K562 (cell line): Measurements from ENCODE around the gene PANX1. TPM values are rescaled to one million over a fixed set of nuclear protein-coding genes. Genes with fewer than 3 reads are reported as not detected.

ENCODE experiments used
- ATAC-seq: fragments of 200-7000 bp; cut with Tn5 transposase; 3 replicates; pipeline ENCODE4 v1.9.1; 2020; ENCODE audit warnings: moderate library complexity
- BruUV-seq: library from RNA; stranded (reverse); fragments of 400-500 nt; replicated peaks from 2 replicates; lab custom pipeline; 2021; lab: Mats Ljungman, UMichigan
- CTCF ChIA-PET: fragments of 300-600 bp; formaldehyde crosslinking; extraction: SDS; loops from one replicate; lab custom pipeline; 2021; ENCODE audit warnings: low intra/inter-chr PET ratio; lab: Yijun Ruan, JAX
- POLR2A ChIA-PET: fragments of 300-600, 350-650 bp; sonication (Branson Sonifier 250); formaldehyde crosslinking; extraction: SDS; loops from one replicate; lab custom pipeline; 2021; ENCODE audit warnings: antibody characterized with exemption, inconsistent platforms; lab: Yijun Ruan, JAX
- DNase-seq, 4 experiments: peaks; one replicate each; pipeline versions ENCODE4 v3.0.0 to v3.0.0-alpha.2; 2011 to 2018; ENCODE audit warnings: low spot score in 3 of 4, mixed read lengths in 3 of 4; ENCODE audit errors: extremely low read depth in 1 of 4
- FAIRE-seq: peaks from 2 replicates; lab custom pipeline; 2011; peaks lifted over from hg19 to GRCh38; lab: Jason Lieb, UNC
- H2AFZ ChIP-seq: 2 replicates; pipeline ENCODE4 v1.6.0; 2011; ENCODE audit warnings: low read depth, low read length, control low read depth, inconsistent platforms
- H3K27ac ChIP-seq: fragments of 200-600 bp; 3 replicates; pipeline ENCODE4 v1.8.0; 2011; ENCODE audit warnings: low read depth, mild to moderate bottlenecking, control low read depth, inconsistent platforms, low read length, moderate library complexity, mixed read lengths; ENCODE audit errors: extremely low read depth
- H3K27me3 ChIP-seq, 2 experiments: fragments of 300-600 bp in 1 of 2; 2 replicates in 1 of 2; 3 replicates in 1 of 2; pipeline versions ENCODE4 v1.6.0 to v1.8.0; 2011; ENCODE audit warnings: inconsistent platforms in 2 of 2, low read length in 2 of 2, mild to moderate bottlenecking in 1 of 2, mixed read lengths in 1 of 2, moderate library complexity in 1 of 2; ENCODE audit not compliant: control insufficient read depth in 2 of 2, insufficient read depth in 2 of 2
- H3K36me3 ChIP-seq: fragments of 300-600 bp; 3 replicates; pipeline ENCODE4 v1.8.0; 2011; ENCODE audit warnings: mild to moderate bottlenecking, low read length, inconsistent platforms; ENCODE audit not compliant: control insufficient read depth, insufficient read depth
- H3K4me1 ChIP-seq, 2 experiments: fragments of 200-600 bp in 1 of 2; replicated peaks in 1 of 2; 2 replicates in 1 of 2; 3 replicates in 1 of 2; pipeline versions ENCODE4 v1.5.1 to v1.8.0; 2011; ENCODE audit warnings: inconsistent platforms in 2 of 2, low read length in 2 of 2, mild to moderate bottlenecking in 1 of 2, mixed read lengths in 1 of 2, moderate library complexity in 1 of 2; ENCODE audit not compliant: control insufficient read depth in 2 of 2, insufficient read depth in 2 of 2
- H3K4me2 ChIP-seq: 2 replicates; pipeline ENCODE4 v1.6.1; 2011; ENCODE audit warnings: low read length, control low read depth, inconsistent platforms, mixed read lengths; ENCODE audit not compliant: insufficient read depth
- H3K4me3 ChIP-seq: fragments of 200-600 bp; sonication (generic), shearing (Covaris generic); 2 replicates; pipeline ENCODE4 v1.5.1; 2016; ENCODE audit warnings: control low read depth, inconsistent platforms
- H3K79me2 ChIP-seq: fragments of 200-600 bp; 3 replicates; pipeline ENCODE4 v1.8.0; 2011; ENCODE audit warnings: low read length, inconsistent platforms; ENCODE audit not compliant: control insufficient read depth, insufficient read depth
- H3K9ac ChIP-seq, 2 experiments: 2 replicates each; pipeline versions ENCODE4 v1.6.0 to v1.6.1; 2011; ENCODE audit warnings: low read depth in 2 of 2, low read length in 2 of 2, control low read depth in 1 of 2, inconsistent platforms in 1 of 2, mild to moderate bottlenecking in 1 of 2, mixed read lengths in 1 of 2; ENCODE audit not compliant: insufficient read depth in 1 of 2
- H3K9me1 ChIP-seq: one replicate; pipeline ENCODE4 v1.6.0; 2011; ENCODE audit warnings: inconsistent platforms, mild to moderate bottlenecking, low read length, moderate library complexity; ENCODE audit not compliant: control insufficient read depth, insufficient read depth
- H3K9me3 ChIP-seq: replicated peaks from 2 replicates; pipeline ENCODE4 v1.5.1; 2011; ENCODE audit warnings: low read depth, low read length, inconsistent platforms; ENCODE audit not compliant: control insufficient read depth, insufficient read depth
- H4K20me1 ChIP-seq: replicated peaks from 2 replicates; pipeline ENCODE4 v1.6.1; 2011; ENCODE audit warnings: low read length, inconsistent platforms, mixed read lengths; ENCODE audit not compliant: control insufficient read depth, insufficient read depth
- CREB3L1 ChIP-seq: fragments of 450-650 bp; IDR thresholded peaks from 2 replicates; pipeline ENCODE4 v1.6.1; 2014; ENCODE audit warnings: low read depth, mild to moderate bottlenecking, moderate library complexity, borderline replicate concordance
- E4F1 ChIP-seq: fragments of 250-450 bp; sonication (Bioruptor Pico); IDR thresholded peaks from 2 replicates; pipeline ENCODE4 v1.5.0; 2021; ENCODE audit warnings: mild to moderate bottlenecking, borderline replicate concordance
- FOXK2 ChIP-seq, 2 experiments: fragments of 450-650 bp; IDR thresholded peaks in 1 of 2; conservative IDR thresholded peaks in 1 of 2; 2 replicates each; pipeline ENCODE4 v1.6.1; 2016; ENCODE audit warnings: low read depth in 2 of 2, mild to moderate bottlenecking in 1 of 2
- HNRNPK ChIP-seq: fragments of 200-400 bp; formaldehyde crosslinking; IDR thresholded peaks from one replicate; pipeline ENCODE4 v1.6.1; 2018; ENCODE audit warnings: mild to moderate bottlenecking, low read depth, low read length; ENCODE audit not compliant: poor library complexity, severe bottlenecking
- HNRNPL ChIP-seq: fragments of 200-400 bp; formaldehyde crosslinking; IDR thresholded peaks from 2 replicates; pipeline ENCODE4 v1.6.1; 2017; ENCODE audit warnings: low read depth, mild to moderate bottlenecking, low read length
- MBD2 ChIP-seq: sonication (generic); IDR thresholded peaks from 2 replicates; pipeline ENCODE4 v1.6.1; 2016; ENCODE audit warnings: low read depth, borderline replicate concordance
- MITF ChIP-seq: IDR thresholded peaks from 2 replicates; pipeline ENCODE4 v1.6.1; 2014; ENCODE audit warnings: antibody characterized with exemption
- NKRF ChIP-seq: fragments of 450-650 bp; IDR thresholded peaks from 2 replicates; pipeline ENCODE4 v1.6.1; 2016; ENCODE audit warnings: borderline replicate concordance
- PURB ChIP-seq: sonication (generic); formaldehyde crosslinking; IDR thresholded peaks from 2 replicates; pipeline ENCODE4 v1.9.0; 2021; ENCODE audit warnings: low read depth, mild to moderate bottlenecking, missing genetic modification reagents
- RBM22 ChIP-seq: fragments of 200-400 bp; formaldehyde crosslinking; IDR thresholded peaks from 2 replicates; pipeline ENCODE4 v1.6.1; 2018; ENCODE audit warnings: low read length, low read depth; ENCODE audit not compliant: poor library complexity, severe bottlenecking
- TAF15 ChIP-seq: fragments of 200-400 bp; formaldehyde crosslinking; IDR thresholded peaks from 2 replicates; pipeline ENCODE4 v1.6.1; 2017; ENCODE audit warnings: mild to moderate bottlenecking, low read depth, low read length, moderate library complexity
- TEAD4 ChIP-seq, 2 experiments: sonication (generic) in 1 of 2; formaldehyde crosslinking in 1 of 2; IDR thresholded peaks; 2 replicates each; pipeline versions ENCODE4 v1.6.1 to v1.8.0; 2012 to 2022; ENCODE audit warnings: borderline replicate concordance in 1 of 2, inconsistent platforms in 1 of 2, low read length in 1 of 2, mild to moderate bottlenecking in 1 of 2, missing genetic modification reagents in 1 of 2
- THRAP3 ChIP-seq: fragments of 450-650 bp; IDR thresholded peaks from 2 replicates; pipeline ENCODE4 v1.6.1; 2016; ENCODE audit warnings: mild to moderate bottlenecking, inconsistent platforms, borderline replicate concordance
- ZNF165 ChIP-seq: fragments of 250-450 bp; sonication (Bioruptor Pico); IDR thresholded peaks from 2 replicates; pipeline ENCODE4 v1.4.0; 2020; ENCODE audit warnings: borderline replicate concordance
- WGBS: fragments of 100-300 bp; shearing (Covaris generic); methylation state at CpG from one replicate; pipeline ENCODE4 v1.1.6; 2016; ENCODE audit warnings: low coverage, mixed read lengths; ENCODE audit not compliant: insufficient coverage; ENCODE audit errors: missing lambda C conversion rate; 5-methylcytosine and 5-hydroxymethylcytosine counted together
- in situ Hi-C: fragments of 300-500 bp; cut with MboI; formaldehyde crosslinking; loops from 4 replicates; pipeline ENCODE4 v1.15.0; 2018; ENCODE audit warnings: inconsistent platforms, mixed read lengths
- intact Hi-C: fragments of 100-400 bp; cut with micrococcal nuclease; formaldehyde crosslinking; loops from 2 replicates; pipeline ENCODE4 v1.14.2; 2022
- polyA plus RNA-seq, 8 experiments: library from polyadenylated mRNA; depleted of rRNA in 4 of 8; stranded (reverse) in 5 of 8; unstranded in 3 of 8; fragments of >200 nt; fragmentation: Nextera tagmentation in 2 of 8; fragmentation: Illumina TruSeq in 1 of 8; extraction: Ambion mirVana in 2 of 8; extraction: Trizol in 1 of 8; gene quantifications; 2 replicates each; pipeline versions ENCODE4 v1.2.1 to v1.2.3, GENCODE V29; 2011 to 2014; ENCODE audit warnings: inconsistent platforms in 1 of 8, missing spikeins in 1 of 8
- total RNA-seq, 7 experiments: library from RNA; depleted of rRNA in 6 of 7; stranded (reverse); fragments of >200 nt in 6 of 7; fragmentation: Illumina TruSeq in 2 of 7; extraction: Trizol in 2 of 7; gene quantifications; 2 replicates each; pipeline versions ENCODE4 v1.2.1 to v1.2.3, GENCODE V29; 2011 to 2021; ENCODE audit warnings: low replicate concordance in 1 of 7

PANX1 gene
- total and polyA plus RNA-seq, 9 of the 15 experiments (the other 6 are each of a cell fraction or from before 2014, with no cell fraction given) = 1.9 to 14.8 (median 10.1) TPM

GRCh38 chr11:94194712-94195111, 66.1 kb downstream of the PANX1 start:
- Histone ChIP-seq H3K36me3 (no peaks in the 10 kb centered on the region), H2AFZ (no peak overlapping the region), H3K27ac (no peak overlapping the region), H4K20me1 (no peaks in the 10 kb centered on the region), H3K9me3 (no peaks in the 10 kb centered on the region), H3K79me2 (no peaks in the 10 kb centered on the region), H3K4me2 (no peak overlapping the region), H3K4me1 (0 out of 5 replicates have a peak, but pooled peaks cover 0 to 2% of the 10 kb centered on the region in 2 experiments), H3K4me3 (no peak overlapping the region), H3K27me3 (peaks cover 11 to 23% of the 10 kb centered on the region in 2 experiments; a peak in 4 of 5 replicates), H3K9me1 (no peaks in the 10 kb centered on the region), H3K9ac (no peak overlapping the region)
- in situ Hi-C loops = no loop called here
- FAIRE-seq = no peak
- CTCF ChIA-PET = interaction anchor here (0.6 kb wide), 1 partner anchor 147 kb away, joined by 3 read pairs; no protein-coding TSS in a partner anchor
- intact Hi-C loops = no loop called here
- no peak for ATAC-seq
- WGBS = 6% methylated on average over 11 of the region's 11 CpGs
- no TSS peak for BruUV-seq
- POLR2A ChIA-PET = interaction anchor here (1.2 to 1.9 kb wide), 2 partner anchors 9 to 11 kb away, joined by 4 to 6 read pairs; no protein-coding TSS in a partner anchor
- DNase-seq = no peak
- TF ChIP-seq E4F1 (CRISPR knock-in tag) (no peak), RBM22 (no peak), MITF (no peak), TAF15 (no peak), TEAD4 (IDR thresholded peaks at IDR 0.05; ENCODE audit: low read length) (no peak), TEAD4 (CRISPR knock-in tag; IDR thresholded peaks at IDR 0.05; ENCODE audit: borderline replicate concordance) (no peak), HNRNPL (no peak), FOXK2 (conservative IDR thresholded peaks at IDR 0.05 in 1 of 2, IDR thresholded peaks at IDR 0.05 in 1 of 2; ENCODE audit: low read depth in 2 of 2) (no peak), CREB3L1 (no peak), MBD2 (no peak), PURB (CRISPR knock-in tag) (no peak), HNRNPK (no peak), ZNF165 (CRISPR knock-in tag) (no peak), NKRF (no peak), THRAP3 (no peak)
